AG09309 (cell line): ENCODE data around the gene IQCN.
A peak's percentile ranks its signal among the peaks of the same experiment; 100 is the strongest.

Experiments used
- DNase-seq: peaks from one replicate; pipeline ENCODE4 v3.0.0-alpha.2; 2010; ENCODE audit warnings: low read depth
- H3K4me3 ChIP-seq: 2 replicates; pipeline ENCODE4 v1.5.1; 2011; ENCODE audit warnings: mild to moderate bottlenecking, low read depth, low read length, moderate library complexity; ENCODE audit not compliant: control insufficient read depth
- CTCF ChIP-seq: IDR thresholded peaks from 2 replicates; pipeline ENCODE4 v1.5.1; 2011; ENCODE audit warnings: mild to moderate bottlenecking, low read depth, low read length, inconsistent platforms; ENCODE audit not compliant: insufficient read depth, control insufficient read depth; ENCODE audit errors: missing control alignments

Gene IQCN

GRCh38 chr19:18231775-18232174 is 42.5 kb downstream of the IQCN start:
- H3K4me3 ChIP-seq, result no peak overlapping the region
- no peak for DNase-seq
- no peak for TF ChIP-seq CTCF

DNA sequence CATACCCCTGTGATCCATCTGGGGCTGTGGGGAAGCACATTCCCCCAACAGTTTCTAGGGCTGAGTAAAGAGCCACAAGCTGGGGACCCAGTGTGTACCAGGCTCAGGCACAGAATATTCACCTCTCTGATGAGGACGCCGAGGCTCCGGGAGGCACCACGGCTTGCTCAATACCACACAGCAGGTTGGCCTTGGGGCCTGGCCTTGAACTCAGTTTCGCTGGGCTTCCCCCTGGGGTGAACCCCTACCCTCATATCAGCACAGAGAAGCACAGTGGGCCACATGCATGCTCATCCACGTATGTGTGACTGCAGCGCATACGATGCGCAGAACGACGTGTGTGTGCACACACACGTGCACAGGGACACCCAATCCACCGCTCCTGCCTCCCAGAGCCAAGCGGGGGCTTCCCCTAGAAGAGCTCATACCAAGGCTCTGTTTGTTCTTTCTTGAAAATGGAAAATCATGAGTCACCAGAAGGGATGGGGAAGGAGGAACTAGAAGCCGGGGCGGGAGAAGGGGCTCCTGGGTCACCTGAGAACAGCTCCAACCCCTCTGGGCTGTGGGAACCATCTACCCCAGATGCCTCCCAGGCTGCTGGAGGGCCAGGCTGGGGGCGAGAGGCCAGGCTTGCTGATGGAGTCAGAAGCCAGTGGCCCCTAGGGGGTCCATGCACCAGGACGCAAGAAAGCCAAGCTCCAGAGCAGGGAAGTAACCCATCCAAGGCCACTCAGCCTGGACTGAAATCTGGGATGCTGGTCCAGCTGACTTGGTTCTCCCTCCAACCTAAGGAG is 43.1 kb downstream of the IQCN start:
- no peak for TF ChIP-seq CTCF
- H3K4me3 ChIP-seq, result no peak overlapping the region
- DNase-seq, result no peak

DNA sequence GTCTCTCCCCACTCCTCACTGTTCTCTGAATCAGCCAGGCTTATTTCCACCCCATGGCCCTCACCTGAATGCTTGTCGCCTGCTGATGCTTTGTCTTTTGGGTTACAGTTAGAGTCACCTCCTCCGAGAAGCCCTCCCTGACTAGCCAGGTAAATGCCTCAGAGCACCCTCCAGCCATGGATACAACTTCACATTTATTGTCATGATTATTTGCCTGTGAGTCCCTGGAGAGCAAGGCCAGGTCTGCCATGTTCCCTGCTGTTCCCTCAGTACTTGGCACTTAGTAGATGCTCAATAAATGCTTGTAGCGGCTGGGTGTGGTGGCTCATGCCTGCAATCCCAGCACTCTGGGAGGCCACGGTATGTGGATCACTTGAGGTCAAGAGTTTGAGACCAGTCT is 44.3 kb downstream of the IQCN start:
- no peak for TF ChIP-seq CTCF
- no peak for DNase-seq
- H3K4me3 ChIP-seq, result no peak overlapping the region

DNA sequence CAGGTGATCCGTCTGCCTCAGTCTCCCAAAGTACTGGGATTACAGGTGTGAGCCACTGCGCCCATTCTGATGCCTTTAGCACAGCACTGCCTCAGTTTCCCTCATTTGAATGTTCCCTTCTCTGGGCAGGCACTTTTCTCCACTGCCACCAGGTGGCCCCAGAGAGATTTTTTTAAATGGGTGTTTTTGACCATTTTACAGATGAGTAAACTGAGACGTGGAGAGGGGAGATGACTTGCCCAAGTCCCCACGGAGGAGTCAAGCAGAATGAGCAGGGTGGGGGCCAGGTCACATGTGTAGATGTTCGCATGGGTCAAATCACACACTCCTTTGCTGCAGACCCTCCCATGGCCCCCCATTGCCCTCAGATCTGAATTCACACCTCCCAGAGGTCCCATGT is 44.8 kb downstream of the IQCN start:
- TF ChIP-seq CTCF, result peak; percentile 40
- no peak for DNase-seq
- H3K4me3 ChIP-seq, result no peak overlapping the region

DNA sequence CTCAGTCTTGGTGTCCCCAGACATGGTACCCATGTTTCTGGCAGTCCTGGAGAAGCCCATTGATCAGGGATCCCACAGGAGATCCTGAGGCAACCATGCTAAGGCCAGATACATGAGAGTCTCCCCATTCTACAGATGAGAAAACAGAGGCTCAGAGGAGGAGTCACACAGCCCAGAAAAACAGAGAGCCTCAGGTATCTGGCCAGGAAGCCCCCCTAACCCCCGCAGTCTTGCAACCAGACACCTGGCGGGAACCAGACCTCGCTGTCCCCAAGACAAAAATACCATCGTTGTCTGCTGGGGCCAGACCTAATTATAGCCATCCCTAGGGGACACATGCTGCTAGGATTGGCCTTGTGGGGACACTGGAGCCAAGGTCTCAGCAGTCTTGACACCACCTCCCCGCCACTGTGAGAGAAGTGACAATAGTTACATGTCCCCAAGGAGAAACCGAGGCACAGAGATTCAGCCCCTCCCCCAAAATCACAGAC is 46.4 kb downstream of the IQCN start:
- H3K4me3 ChIP-seq, result no peak overlapping the region
- DNase-seq, result no peak
- TF ChIP-seq CTCF, result no peak

DNA sequence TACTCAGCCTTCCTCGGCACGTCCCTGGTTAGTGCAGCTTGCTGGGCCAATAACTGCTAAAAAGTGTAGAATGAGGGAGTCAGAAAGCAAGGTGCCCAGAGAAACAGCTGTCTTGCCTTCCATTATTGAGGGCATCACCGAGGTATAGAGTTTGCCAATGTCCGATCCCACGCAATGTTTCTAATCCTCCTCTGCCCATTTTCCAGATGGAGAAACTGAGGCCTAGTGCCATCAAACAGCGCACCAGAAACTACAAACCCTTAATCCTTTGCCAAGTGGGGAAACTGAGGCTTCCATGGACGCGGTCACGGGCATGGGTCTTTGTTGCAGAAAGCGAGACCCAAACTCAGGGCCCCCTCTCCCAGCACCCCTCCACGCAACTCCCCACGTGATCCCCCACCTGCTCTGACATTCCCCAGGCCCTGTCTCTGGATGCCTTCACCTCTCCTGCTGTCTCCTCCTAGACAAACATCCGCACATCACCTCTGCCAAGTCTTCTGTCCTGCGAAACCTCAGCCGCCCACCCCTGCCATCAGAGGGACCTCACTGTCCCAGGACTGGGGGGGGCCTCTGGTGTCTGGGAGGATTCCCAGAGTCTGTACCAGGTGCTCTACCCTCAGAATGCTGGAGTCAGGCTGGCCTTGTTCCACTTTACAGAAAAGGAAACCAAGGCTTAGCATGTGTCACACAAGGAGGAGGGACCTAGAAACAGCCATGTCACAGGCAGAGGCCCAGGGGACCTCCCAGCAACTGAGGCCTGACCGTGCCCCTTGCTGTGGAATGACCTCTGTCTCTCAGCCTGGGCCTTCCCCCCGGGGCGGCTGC is 47.1 kb downstream of the IQCN start:
- DNase-seq, result no peak
- TF ChIP-seq CTCF, result no peak
- no peak overlapping the region for H3K4me3 ChIP-seq
